Stimulated activated CD4-positive, alpha-beta T cell treated with anti-CD3 and anti-CD28 coated beads, Interleukin-4, amount 100 ng/mL, for 4 hours (primary cell): Measurements from ENCODE around the gene SLC29A1.
"Not testable (repeated sequence)": the region's sequence is repeated elsewhere in the genome, so short reads cannot be mapped to it uniquely, and the experiment has no call there.

Experiments
- DNase-seq, 2 experiments: peaks; one replicate each; pipeline ENCODE4 v3.0.0-alpha.2; 2020

Gene SLC29A1

GRCh38 chr6:44224029-44224964 lies 902 bp downstream of the SLC29A1 start:
- DNase-seq = no peak

- no peak for DNase-seq
Measured at GRCh38 chr6:44224965-44225305, 1.5 kb downstream of the SLC29A1 start.

- DNase-seq = no peak
Measured at GRCh38 chr6:44225579-44226325, 2.4 kb downstream of the SLC29A1 start.

- no peak for DNase-seq
Measured at GRCh38 chr6:44226368-44227147, 3.2 kb downstream of the SLC29A1 start.

GRCh38 chr6:44227148-44227793 lies 3.9 kb downstream of the SLC29A1 start:
- DNase-seq = no peak

GRCh38 chr6:44228031-44228430 lies 4.6 kb downstream of the SLC29A1 start:
- DNase-seq = no peak

- DNase-seq = no peak
Measured at GRCh38 chr6:44228433-44228832, 5.0 kb downstream of the SLC29A1 start.

GRCh38 chr6:44228836-44229235 lies 5.4 kb downstream of the SLC29A1 start:
- no peak for DNase-seq

- DNase-seq = no peak
Measured at GRCh38 chr6:44229376-44230033, 6.1 kb downstream of the SLC29A1 start.

- no peak for DNase-seq
Measured at GRCh38 chr6:44230034-44230675, 6.8 kb downstream of the SLC29A1 start.

GRCh38 chr6:44231426-44231825 lies 8.0 kb downstream of the SLC29A1 start:
- not testable (repeated sequence) for DNase-seq

GRCh38 chr6:44232676-44233566 lies 9.5 kb downstream of the SLC29A1 start:
- DNase-seq = no peak

- no peak for DNase-seq
Measured at GRCh38 chr6:44233567-44234100, 10.2 kb downstream of the SLC29A1 start.

GRCh38 chr6:44234101-44235025 lies 11.0 kb downstream of the SLC29A1 start:
- no peak for DNase-seq

GRCh38 chr6:44235269-44235668 lies 11.9 kb downstream of the SLC29A1 start:
- no peak for DNase-seq

- DNase-seq = no peak
Measured at GRCh38 chr6:44235891-44236516, 12.6 kb downstream of the SLC29A1 start.

- peak; percentile 56 to 73 for DNase-seq
Measured at GRCh38 chr6:44237021-44237812, 13.8 kb downstream of the SLC29A1 start.
